IMR-90 (cell line): ENCODE results near the gene OLIG3. TPM values are rescaled to one million over a fixed set of nuclear protein-coding genes. Genes with fewer than 3 reads are reported as not detected.

Source experiments
- ATAC-seq: fragments of 200-7000 bp; cut with Tn5 transposase; 2 replicates; pipeline ENCODE4 v1.9.1; 2020; ENCODE audit warnings: low read depth, mild to moderate bottlenecking, moderate library complexity
- BruUV-seq: library from RNA; stranded (reverse); fragments of 400-500 nt; replicated peaks from 2 replicates; lab custom pipeline; 2021; lab: Mats Ljungman, UMichigan
- CTCF ChIA-PET: fragments of 300-600 bp; formaldehyde crosslinking; extraction: SDS; loops from one replicate; lab custom pipeline; 2021; ENCODE audit warnings: antibody characterized with exemption; lab: Yijun Ruan, JAX
- POLR2A ChIA-PET: fragments of 300-600 bp; sonication (Branson Sonifier 250); formaldehyde crosslinking; loops from one replicate; lab custom pipeline; 2022; ENCODE audit warnings: antibody characterized with exemption; ENCODE audit not compliant: unreplicated experiment; lab: Charles Lee
- DNase-seq: peaks from one replicate; pipeline ENCODE4 v3.0.0; 2013
- H2AFZ ChIP-seq: replicated peaks from 2 replicates; pipeline ENCODE3; 2013; ENCODE audit warnings: low read length, mild to moderate bottlenecking; ENCODE audit not compliant: poor library complexity
- H2AK5ac ChIP-seq: 2 replicates; pipeline ENCODE4 v1.6.1; 2013; ENCODE audit warnings: low read depth, low read length, inconsistent platforms
- H2AK9ac ChIP-seq: replicated peaks from 2 replicates; pipeline ENCODE3; 2013; ENCODE audit warnings: mild to moderate bottlenecking, low read depth, low read length, moderate library complexity; ENCODE audit not compliant: poor library complexity
- H2BK120ac ChIP-seq: 2 replicates; pipeline ENCODE4 v1.6.1; 2013; ENCODE audit warnings: low read depth, low read length, inconsistent platforms
- H2BK15ac ChIP-seq: 3 replicates; pipeline ENCODE4 v1.6.1; 2013; ENCODE audit warnings: low read depth, low read length, inconsistent platforms
- H2BK20ac ChIP-seq: 2 replicates; pipeline ENCODE4 v1.6.1; 2013; ENCODE audit warnings: low read depth, mild to moderate bottlenecking, inconsistent platforms, low read length, moderate library complexity
- H2BK5ac ChIP-seq: 2 replicates; pipeline ENCODE4 v1.6.1; 2013; ENCODE audit warnings: mild to moderate bottlenecking, low read depth, low read length, inconsistent platforms; ENCODE audit not compliant: poor library complexity, severe bottlenecking
- H3K14ac ChIP-seq: replicated peaks from 2 replicates; pipeline ENCODE4 v1.6.1; 2013; ENCODE audit warnings: low read depth, low read length, inconsistent platforms
- H3K18ac ChIP-seq: 2 replicates; pipeline ENCODE4 v1.6.1; 2013; ENCODE audit warnings: low read depth, low read length, control low read depth
- H3K23ac ChIP-seq: 2 replicates; pipeline ENCODE4 v1.6.1; 2013; ENCODE audit warnings: low read depth, low read length, inconsistent platforms
- H3K27ac ChIP-seq: 2 replicates; pipeline ENCODE4 v1.5.1; 2013; ENCODE audit warnings: mild to moderate bottlenecking, control low read depth, low read length; ENCODE audit not compliant: insufficient read depth
- H3K27me3 ChIP-seq: 2 replicates; pipeline ENCODE4 v1.6.1; 2013; ENCODE audit warnings: low read length; ENCODE audit not compliant: control insufficient read depth, insufficient read depth
- H3K36me3 ChIP-seq: 2 replicates; pipeline ENCODE4 v1.6.1; 2013; ENCODE audit warnings: low read length, mixed read lengths; ENCODE audit not compliant: control insufficient read depth, insufficient read depth
- H3K4ac ChIP-seq: 2 replicates; pipeline ENCODE4 v1.6.1; 2013; ENCODE audit warnings: low read depth, low read length, inconsistent platforms
- H3K4me1 ChIP-seq: 2 replicates; pipeline ENCODE4 v1.6.1; 2013; ENCODE audit warnings: low read length, mixed read lengths; ENCODE audit not compliant: control insufficient read depth, insufficient read depth
- H3K4me2 ChIP-seq: 2 replicates; pipeline ENCODE4 v1.6.1; 2013; ENCODE audit warnings: low read depth, mild to moderate bottlenecking, control low read depth, low read length, moderate library complexity
- H3K4me3 ChIP-seq: 2 replicates; pipeline ENCODE4 v1.5.1; 2013; ENCODE audit warnings: low read depth, mild to moderate bottlenecking, control low read depth, low read length, moderate library complexity; ENCODE audit not compliant: insufficient read depth
- H3K56ac ChIP-seq: 2 replicates; pipeline ENCODE4 v1.6.1; 2013; ENCODE audit warnings: low read length, inconsistent platforms; ENCODE audit not compliant: insufficient read depth; ENCODE audit errors: extremely low read depth
- H3K79me1 ChIP-seq, 2 experiments: 2 replicates each; pipeline ENCODE4 v1.6.1; 2013; ENCODE audit warnings: low read length in 2 of 2, inconsistent platforms in 1 of 2, low read depth in 1 of 2
- H3K9ac ChIP-seq: 2 replicates; pipeline ENCODE4 v1.6.1; 2013; ENCODE audit warnings: low read depth, low read length, control low read depth
- H3K9me1 ChIP-seq: 2 replicates; pipeline ENCODE4 v1.6.1; 2013; ENCODE audit warnings: low read length, inconsistent platforms; ENCODE audit not compliant: insufficient read depth
- H3K9me3 ChIP-seq: 2 replicates; pipeline ENCODE4 v1.6.1; 2013; ENCODE audit warnings: low read length; ENCODE audit not compliant: control insufficient read depth, insufficient read depth
- H4K20me1 ChIP-seq: 2 replicates; pipeline ENCODE4 v1.6.1; 2013; ENCODE audit warnings: low read length, inconsistent platforms; ENCODE audit not compliant: insufficient read depth
- H4K5ac ChIP-seq: 2 replicates; pipeline ENCODE4 v1.6.1; 2013; ENCODE audit warnings: mild to moderate bottlenecking, low read depth, low read length, control low read depth
- H4K8ac ChIP-seq, 2 experiments: 2 replicates each; pipeline ENCODE4 v1.6.1; 2013; ENCODE audit warnings: low read depth in 2 of 2, low read length in 2 of 2, control low read depth in 1 of 2, inconsistent platforms in 1 of 2
- H4K91ac ChIP-seq: 2 replicates; pipeline ENCODE4 v1.6.1; 2013; ENCODE audit warnings: low read depth, low read length, inconsistent platforms; ENCODE audit not compliant: insufficient read depth
- CTCF ChIP-seq: conservative IDR thresholded peaks from 2 replicates; pipeline ENCODE4 v1.5.1; 2012; ENCODE audit warnings: mild to moderate bottlenecking, low read depth, low read length, improper control_type of control experiment
- MAFK ChIP-seq: IDR thresholded peaks from 2 replicates; pipeline ENCODE4 v1.6.1; 2012; ENCODE audit warnings: low read depth, low read length, improper control_type of control experiment
- USF2 ChIP-seq: fragments of 150-350 bp; IDR thresholded peaks from 2 replicates; pipeline ENCODE4 v1.6.1; 2017; ENCODE audit warnings: mild to moderate bottlenecking, antibody characterized with exemption, low read length, low read depth
- WGBS, 2 experiments: methylation state at CpG; one replicate each; pipeline versions ENCODE4 v1.1.5 to v1.1.7; 2013; ENCODE audit warnings: missing lambda C conversion rate in 2 of 2; ENCODE audit not compliant: insufficient read length in 1 of 2; ENCODE audit errors: extremely low coverage in 2 of 2; 5-methylcytosine and 5-hydroxymethylcytosine counted together
- dilution Hi-C: fragments of 300-500 bp; cut with HindIII; formaldehyde crosslinking; loops from one replicate; pipeline ENCODE4 v1.14.3; 2018; ENCODE audit warnings: low sequenced_read_pairs; ENCODE audit not compliant: unreplicated experiment
- in situ Hi-C: fragments of 300-500 bp; cut with MboI; formaldehyde crosslinking; loops from 3 replicates; pipeline ENCODE4 v1.14.3; 2019; ENCODE audit warnings: low sequenced_read_pairs, inconsistent platforms, mixed read lengths
- intact Hi-C: fragments of 100-400 bp; cut with micrococcal nuclease; formaldehyde crosslinking; loops from 2 replicates; pipeline ENCODE4 v1.10.0; 2022
- polyA plus RNA-seq, 3 experiments: library from polyadenylated mRNA; depleted of rRNA; stranded (reverse); fragments of >200 nt; gene quantifications; 2 replicates each; pipeline ENCODE4 v1.2.3, GENCODE V29; 2012; ENCODE audit warnings: low replicate concordance in 1 of 3
- total RNA-seq: library from RNA; depleted of rRNA; stranded (reverse); fragments of >200 nt; gene quantifications from 2 replicates; pipeline ENCODE4 v1.2.3, GENCODE V29; 2012

OLIG3 gene
- total and polyA plus RNA-seq, 2 of the 4 experiments (the other 2 are of a cell fraction): not detected

- no peak overlapping the region for H3K4me2 ChIP-seq
- intact Hi-C loops: no loop called here
- CTCF ChIA-PET: interaction anchor here (0.7 kb wide), 1 partner anchor 158 kb away, joined by 3 read pairs; no protein-coding TSS in a partner anchor
Measured at GRCh38 chr6:137472641-137473137, 21.5 kb downstream of the OLIG3 start.

More at GRCh38 chr6:137472641-137473137, 21.5 kb downstream of the OLIG3 start:
- Histone ChIP-seq H2BK120ac (no peak overlapping the region), H3K4me1 (no peaks in the 10 kb centered on the region), H2AFZ (no peak overlapping the region), H4K20me1 (no peaks in the 10 kb centered on the region), H3K4me3 (no peak overlapping the region), H3K9me3 (no peaks in the 10 kb centered on the region), H3K27me3 (peaks cover 16% of the 10 kb centered on the region), H3K23ac (no peak overlapping the region), H4K8ac (no peak overlapping the region), H3K9me1 (no peaks in the 10 kb centered on the region), H2BK20ac (no peak overlapping the region), H3K36me3 (no peaks in the 10 kb centered on the region), H3K9ac (no peak overlapping the region), H3K27ac (no peak overlapping the region), H2AK5ac (no peak overlapping the region), H3K4ac (no peak overlapping the region), H3K14ac (no peak overlapping the region), H4K5ac (no peak overlapping the region), H3K79me1 (no peaks in the 10 kb centered on the region), H4K91ac (no peak overlapping the region), H3K18ac (no peak overlapping the region), H3K56ac (no peak overlapping the region), H2AK9ac (no peak overlapping the region), H2BK5ac (no peak overlapping the region), H2BK15ac (no peak overlapping the region)
- ATAC-seq: no peak
- no CpG with 5 or more reads among the region's 3 CpGs for whole genome bisulfite sequencing, 2 experiments
- TF ChIP-seq USF2 (no peak), MAFK (peak; percentile 73), CTCF (no peak)
- POLR2A ChIA-PET: no interaction called here
- no peak for DNase-seq
- in situ Hi-C loops: no loop called here
- BruUV-seq: no TSS peak
- dilution Hi-C loops: no loop called here
